ENCODE data around the gene SPIRE2. TPM values are rescaled to one million over a fixed set of nuclear protein-coding genes. Genes with fewer than 3 reads are reported as not detected.

SPIRE2 gene
- total RNA-seq, 1 donor from 2014 or later: 17.1 TPM

- Mint-ChIP-seq H3K4me1 (ENCODE audit: unreplicated experiment) (no peaks in the 10 kb centered on the region), H3K36me3 (peaks cover 2% of the 10 kb centered on the region), H3K9me3 (no peaks in the 10 kb centered on the region), H3K27ac (no peak overlapping the region), H3K4me3 (no peak overlapping the region), H3K27me3 (no peaks in the 10 kb centered on the region)
- TF ChIP-seq CTCF (conservative IDR thresholded peaks at IDR 0.05): no peak
- no peak for DNase-seq (ENCODE audit: extremely low spot score, unreplicated experiment)
Measured at GRCh38 chr16:89892635-89893034, 64.4 kb downstream of the SPIRE2 start.

GRCh38 chr16:89893642-89894548 lies 65.6 kb downstream of the SPIRE2 start:
- Mint-ChIP-seq H3K9me3 (no peaks in the 10 kb centered on the region), H3K27ac (no peak overlapping the region), H3K36me3 (peaks cover 3% of the 10 kb centered on the region), H3K27me3 (no peaks in the 10 kb centered on the region), H3K4me1 (ENCODE audit: unreplicated experiment) (no peaks in the 10 kb centered on the region), H3K4me3 (no peak overlapping the region)
- DNase-seq (ENCODE audit: extremely low spot score, unreplicated experiment): no peak
- no peak for TF ChIP-seq CTCF (conservative IDR thresholded peaks at IDR 0.05)

- no peak overlapping the region for H3K27ac Mint-ChIP-seq
- no peak overlapping the region for H3K4me3 Mint-ChIP-seq
- DNase-seq (ENCODE audit: extremely low spot score, unreplicated experiment): no peak
- peaks cover 5% of the 10 kb centered on the region for H3K36me3 Mint-ChIP-seq
- TF ChIP-seq CTCF (conservative IDR thresholded peaks at IDR 0.05): no peak
- no peaks in the 10 kb centered on the region for H3K4me1 Mint-ChIP-seq (ENCODE audit: unreplicated experiment)
- H3K9me3 Mint-ChIP-seq: no peaks in the 10 kb centered on the region
- no peaks in the 10 kb centered on the region for H3K27me3 Mint-ChIP-seq
Measured at GRCh38 chr16:89895482-89896250, 67.4 kb downstream of the SPIRE2 start.

- Mint-ChIP-seq H3K4me1 (ENCODE audit: unreplicated experiment) (no peaks in the 10 kb centered on the region), H3K9me3 (no peaks in the 10 kb centered on the region), H3K4me3 (no peak overlapping the region), H3K36me3 (peaks cover 5% of the 10 kb centered on the region), H3K27me3 (no peaks in the 10 kb centered on the region), H3K27ac (no peak overlapping the region)
- TF ChIP-seq CTCF (conservative IDR thresholded peaks at IDR 0.05): no peak
- DNase-seq (ENCODE audit: extremely low spot score, unreplicated experiment): no peak
Measured at GRCh38 chr16:89897204-89897603, 68.9 kb downstream of the SPIRE2 start.

- H3K9me3 Mint-ChIP-seq: no peaks in the 10 kb centered on the region
- peaks cover 5% of the 10 kb centered on the region for H3K36me3 Mint-ChIP-seq
- no peak overlapping the region for H3K27ac Mint-ChIP-seq
- no peaks in the 10 kb centered on the region for H3K4me1 Mint-ChIP-seq (ENCODE audit: unreplicated experiment)
- DNase-seq (ENCODE audit: extremely low spot score, unreplicated experiment): no peak
- H3K4me3 Mint-ChIP-seq: no peak overlapping the region
- no peaks in the 10 kb centered on the region for H3K27me3 Mint-ChIP-seq
- no peak for TF ChIP-seq CTCF (conservative IDR thresholded peaks at IDR 0.05)
Measured at GRCh38 chr16:89898201-89898967, 70.1 kb downstream of the SPIRE2 start.

All from type B pancreatic cell (in vitro differentiated cells).